HEK293 (cell line): ENCODE data around the gene SLC40A1.

Experiments used
- KLF10 ChIP-seq: fragments of 450-650 bp; IDR thresholded peaks from 2 replicates; pipeline ENCODE4 v1.5.1; 2018; ENCODE audit warnings: missing biosample characterization, mild to moderate bottlenecking, missing genetic modification characterization
- TF ChIP-seq, protein P1 (sequence below): fragments of 450-650 bp; formaldehyde crosslinking; IDR thresholded peaks from 2 replicates; pipeline ENCODE4 v1.5.1; 2016; ENCODE audit warnings: missing biosample characterization, missing genetic modification characterization
- TF ChIP-seq, protein P2 (sequence below): fragments of 450-650 bp; formaldehyde crosslinking; IDR thresholded peaks from 2 replicates; pipeline ENCODE4 v1.5.1; 2016; ENCODE audit warnings: missing biosample characterization, missing genetic modification characterization

DNA sequence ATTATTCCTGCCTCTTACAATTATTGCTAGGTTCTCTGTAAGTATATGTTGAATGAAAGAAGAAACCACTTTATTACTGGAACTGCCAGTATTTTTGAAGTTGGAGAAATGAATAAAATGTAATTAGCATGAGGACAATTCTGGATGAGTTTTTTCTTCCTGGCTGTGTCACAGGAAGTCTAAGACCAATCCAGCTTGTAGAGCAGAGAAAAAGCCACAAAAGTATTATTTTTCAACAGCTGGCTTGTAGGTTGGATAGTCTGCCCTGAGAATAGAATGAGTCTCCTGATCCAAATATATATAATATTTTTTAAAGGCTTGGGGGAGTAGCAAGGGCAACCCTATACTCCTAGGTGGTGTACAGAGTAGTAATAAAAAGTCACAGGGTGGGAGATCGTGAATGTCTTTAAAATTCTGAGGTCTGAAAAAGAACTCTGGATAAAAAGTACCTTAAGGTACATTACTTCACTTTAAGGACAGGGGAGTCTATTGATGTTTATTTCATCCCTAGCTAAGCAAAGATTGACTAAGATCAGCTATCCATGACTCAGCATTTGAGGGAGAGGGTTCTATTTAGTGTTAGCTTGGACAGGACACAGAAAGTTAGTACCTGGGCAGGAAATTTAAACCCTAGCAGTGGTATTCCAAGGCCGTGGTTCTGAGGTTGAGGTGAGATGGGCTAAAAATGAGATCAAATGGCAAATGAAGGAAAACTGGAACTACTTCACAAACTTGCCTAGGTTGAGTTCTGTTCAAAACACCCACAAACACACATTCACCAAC is 31.7 kb downstream of the SLC40A1 start:
- TF ChIP-seq, protein P1, sequence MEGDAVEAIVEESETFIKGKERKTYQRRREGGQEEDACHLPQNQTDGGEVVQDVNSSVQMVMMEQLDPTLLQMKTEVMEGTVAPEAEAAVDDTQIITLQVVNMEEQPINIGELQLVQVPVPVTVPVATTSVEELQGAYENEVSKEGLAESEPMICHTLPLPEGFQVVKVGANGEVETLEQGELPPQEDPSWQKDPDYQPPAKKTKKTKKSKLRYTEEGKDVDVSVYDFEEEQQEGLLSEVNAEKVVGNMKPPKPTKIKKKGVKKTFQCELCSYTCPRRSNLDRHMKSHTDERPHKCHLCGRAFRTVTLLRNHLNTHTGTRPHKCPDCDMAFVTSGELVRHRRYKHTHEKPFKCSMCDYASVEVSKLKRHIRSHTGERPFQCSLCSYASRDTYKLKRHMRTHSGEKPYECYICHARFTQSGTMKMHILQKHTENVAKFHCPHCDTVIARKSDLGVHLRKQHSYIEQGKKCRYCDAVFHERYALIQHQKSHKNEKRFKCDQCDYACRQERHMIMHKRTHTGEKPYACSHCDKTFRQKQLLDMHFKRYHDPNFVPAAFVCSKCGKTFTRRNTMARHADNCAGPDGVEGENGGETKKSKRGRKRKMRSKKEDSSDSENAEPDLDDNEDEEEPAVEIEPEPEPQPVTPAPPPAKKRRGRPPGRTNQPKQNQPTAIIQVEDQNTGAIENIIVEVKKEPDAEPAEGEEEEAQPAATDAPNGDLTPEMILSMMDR (tag by site-specific recombination): no peak
- TF ChIP-seq, protein P2, sequence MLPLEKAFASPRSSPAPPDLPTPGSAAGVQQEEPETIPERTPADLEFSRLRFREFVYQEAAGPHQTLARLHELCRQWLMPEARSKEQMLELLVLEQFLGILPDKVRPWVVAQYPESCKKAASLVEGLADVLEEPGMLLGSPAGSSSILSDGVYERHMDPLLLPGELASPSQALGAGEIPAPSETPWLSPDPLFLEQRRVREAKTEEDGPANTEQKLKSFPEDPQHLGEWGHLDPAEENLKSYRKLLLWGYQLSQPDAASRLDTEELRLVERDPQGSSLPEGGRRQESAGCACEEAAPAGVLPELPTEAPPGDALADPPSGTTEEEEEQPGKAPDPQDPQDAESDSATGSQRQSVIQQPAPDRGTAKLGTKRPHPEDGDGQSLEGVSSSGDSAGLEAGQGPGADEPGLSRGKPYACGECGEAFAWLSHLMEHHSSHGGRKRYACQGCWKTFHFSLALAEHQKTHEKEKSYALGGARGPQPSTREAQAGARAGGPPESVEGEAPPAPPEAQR (tag by site-specific recombination): no peak
- no peak for TF ChIP-seq KLF10 (tag by site-specific recombination)
